Duodenal mucosa (tissue), 2 donors: Measurements from ENCODE around the gene RPUSD4.

Experiments used
- H3K27ac ChIP-seq: one replicate; pipeline ENCODE4 v1.7.0; 2013; ENCODE audit warnings: low read depth, low read length
- H3K27me3 ChIP-seq, 2 donors: one replicate each; pipeline ENCODE4 v1.7.0; 2013; ENCODE audit warnings: low read length in 2 of 2, control low read depth in 1 of 2; ENCODE audit not compliant: insufficient read depth in 2 of 2, control insufficient read depth in 1 of 2
- H3K36me3 ChIP-seq, 2 donors: one replicate each; pipeline ENCODE4 v1.7.0; 2013; ENCODE audit warnings: low read length in 2 of 2, control low read depth in 1 of 2; ENCODE audit not compliant: insufficient read depth in 2 of 2, control insufficient read depth in 1 of 2
- H3K4me1 ChIP-seq, 2 donors: one replicate each; pipeline ENCODE4 v1.7.0; 2013; ENCODE audit warnings: low read length in 2 of 2, control low read depth in 1 of 2; ENCODE audit not compliant: insufficient read depth in 2 of 2, control insufficient read depth in 1 of 2
- H3K4me3 ChIP-seq, 2 donors: one replicate each; pipeline ENCODE4 v1.7.0; 2013; ENCODE audit warnings: low read length in 2 of 2, low read depth in 1 of 2
- H3K9ac ChIP-seq, 2 donors: one replicate each; pipeline ENCODE4 v1.7.0; 2013; ENCODE audit warnings: low read length in 2 of 2, low read depth in 1 of 2
- H3K9me3 ChIP-seq, 2 donors: one replicate each; pipeline ENCODE4 v1.7.0; 2013; ENCODE audit warnings: low read length in 2 of 2, control low read depth in 1 of 2; ENCODE audit not compliant: control insufficient read depth in 1 of 2

RPUSD4 gene

GRCh38 chr11:126193038-126193478, 18.4 kb downstream of the RPUSD4 start:
- H3K4me1 ChIP-seq = peaks cover 0 to 5% of the 10 kb centered on the region in 2 donors
- no peak overlapping the region for H3K9ac ChIP-seq
- H3K27me3 ChIP-seq = no peaks in the 10 kb centered on the region
- peaks cover 6 to 9% of the 10 kb centered on the region in 2 donors for H3K9me3 ChIP-seq
- peaks cover 31 to 41% of the 10 kb centered on the region in 2 donors for H3K36me3 ChIP-seq
- no peak overlapping the region for H3K4me3 ChIP-seq
- H3K27ac ChIP-seq = no peak overlapping the region

- H3K9me3 ChIP-seq = peaks cover 2 to 3% of the 10 kb centered on the region in 2 donors
- H3K9ac ChIP-seq = no peak overlapping the region
- H3K27ac ChIP-seq = no peak overlapping the region
- H3K4me3 ChIP-seq = no peak overlapping the region
- H3K27me3 ChIP-seq = no peaks in the 10 kb centered on the region
- H3K36me3 ChIP-seq = peaks cover 24 to 34% of the 10 kb centered on the region in 2 donors
- peaks cover 0 to 5% of the 10 kb centered on the region in 2 donors for H3K4me1 ChIP-seq
Measured at GRCh38 chr11:126192361-126192760, 19.1 kb downstream of the RPUSD4 start.

- Histone ChIP-seq H3K9ac (no peak overlapping the region), H3K27me3 (no peaks in the 10 kb centered on the region), H3K4me3 (no peak overlapping the region), H3K36me3 (peaks cover 17 to 27% of the 10 kb centered on the region in 2 donors), H3K4me1 (peaks cover 0 to 5% of the 10 kb centered on the region in 2 donors), H3K9me3 (no peaks in the 10 kb centered on the region), H3K27ac (no peak overlapping the region)
Measured at GRCh38 chr11:126191379-126192073, 19.9 kb downstream of the RPUSD4 start.

- Histone ChIP-seq H3K9ac (no peak overlapping the region), H3K4me1 (peaks cover 1 to 5% of the 10 kb centered on the region in 2 donors), H3K4me3 (no peak overlapping the region), H3K27me3 (no peaks in the 10 kb centered on the region), H3K9me3 (no peaks in the 10 kb centered on the region), H3K36me3 (peaks cover 17 to 20% of the 10 kb centered on the region in 2 donors), H3K27ac (no peak overlapping the region)
Measured at GRCh38 chr11:126190792-126191191, 20.7 kb downstream of the RPUSD4 start.

GRCh38 chr11:126189109-126189929, 22.1 kb downstream of the RPUSD4 start:
- Histone ChIP-seq H3K9ac (no peak overlapping the region), H3K27me3 (no peaks in the 10 kb centered on the region), H3K27ac (no peak overlapping the region), H3K4me1 (peaks cover 10% of the 10 kb centered on the region in 2 donors), H3K36me3 (peaks cover 17% of the 10 kb centered on the region in 2 donors), H3K4me3 (no peak overlapping the region), H3K9me3 (no peaks in the 10 kb centered on the region)

GRCh38 chr11:126188332-126189108, 22.9 kb downstream of the RPUSD4 start:
- no peak overlapping the region for H3K27ac ChIP-seq
- H3K4me1 ChIP-seq = peaks cover 10% of the 10 kb centered on the region in 2 donors
- no peaks in the 10 kb centered on the region for H3K27me3 ChIP-seq
- no peak overlapping the region for H3K9ac ChIP-seq
- H3K9me3 ChIP-seq = no peaks in the 10 kb centered on the region
- H3K4me3 ChIP-seq = no peak overlapping the region
- H3K36me3 ChIP-seq = peaks cover 16 to 17% of the 10 kb centered on the region in 2 donors

- Histone ChIP-seq H3K4me1 (peaks cover 10% of the 10 kb centered on the region in 2 donors), H3K9ac (no peak overlapping the region), H3K27ac (no peak overlapping the region), H3K4me3 (no peak overlapping the region), H3K9me3 (no peaks in the 10 kb centered on the region), H3K27me3 (no peaks in the 10 kb centered on the region), H3K36me3 (peaks cover 3 to 12% of the 10 kb centered on the region in 2 donors)
Measured at GRCh38 chr11:126186708-126187529, 24.5 kb downstream of the RPUSD4 start.

GRCh38 chr11:126186025-126186698, 25.3 kb downstream of the RPUSD4 start:
- no peaks in the 10 kb centered on the region for H3K27me3 ChIP-seq
- H3K4me3 ChIP-seq = no peak overlapping the region
- H3K9me3 ChIP-seq = no peaks in the 10 kb centered on the region
- peaks cover 0 to 6% of the 10 kb centered on the region in 2 donors for H3K36me3 ChIP-seq
- peaks cover 10% of the 10 kb centered on the region in 2 donors for H3K4me1 ChIP-seq
- no peak overlapping the region for H3K9ac ChIP-seq
- no peak overlapping the region for H3K27ac ChIP-seq
